NCI-H2029 treated with DMSO at 0.1 percent for 48 hours (cell line): Measurements from ENCODE around the gene EML4.

Experiments used
- DNase-seq: peaks from one replicate; lab custom pipeline; 2025; lab: John Stamatoyannopoulos, UW

Gene EML4

DNA sequence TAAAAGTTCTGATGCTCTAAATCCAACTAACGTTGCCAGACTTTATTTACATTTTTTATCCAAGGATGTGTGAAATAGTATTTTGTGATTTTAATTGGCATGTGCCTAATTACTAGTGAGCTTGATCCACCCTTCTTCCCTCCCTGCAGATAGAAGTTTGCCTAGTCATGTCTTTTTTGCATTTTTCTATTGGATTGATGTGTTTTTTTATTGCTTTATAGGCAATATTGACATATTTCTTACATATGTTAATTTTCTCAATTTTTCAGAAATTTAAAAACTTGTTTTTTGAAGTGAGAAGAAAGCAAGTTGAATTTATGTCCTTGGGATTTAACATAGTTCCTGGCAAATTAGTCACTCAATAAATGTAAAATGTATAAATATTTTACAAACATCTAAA, 56.4 kb downstream of the EML4 start:
- no peak for DNase-seq

DNA sequence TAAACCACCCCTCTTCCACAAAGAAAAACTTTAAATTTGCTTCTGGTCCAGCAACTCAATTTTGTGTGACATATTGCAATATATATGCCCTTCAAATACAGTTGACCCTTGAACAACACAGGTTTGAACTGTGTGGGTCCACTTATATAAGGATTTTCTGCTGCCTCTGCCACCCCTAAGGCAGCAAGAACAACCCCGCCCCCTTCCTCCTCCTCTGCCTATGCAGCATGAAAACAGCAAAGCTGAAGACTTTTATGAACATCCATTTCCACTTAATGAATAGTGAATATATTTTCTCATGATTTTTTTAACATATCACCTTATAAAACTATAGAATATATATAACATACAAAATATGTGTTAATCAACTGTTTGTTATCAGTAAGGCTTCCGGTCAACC, 58.3 kb downstream of the EML4 start:
- DNase-seq, result no peak

DNA sequence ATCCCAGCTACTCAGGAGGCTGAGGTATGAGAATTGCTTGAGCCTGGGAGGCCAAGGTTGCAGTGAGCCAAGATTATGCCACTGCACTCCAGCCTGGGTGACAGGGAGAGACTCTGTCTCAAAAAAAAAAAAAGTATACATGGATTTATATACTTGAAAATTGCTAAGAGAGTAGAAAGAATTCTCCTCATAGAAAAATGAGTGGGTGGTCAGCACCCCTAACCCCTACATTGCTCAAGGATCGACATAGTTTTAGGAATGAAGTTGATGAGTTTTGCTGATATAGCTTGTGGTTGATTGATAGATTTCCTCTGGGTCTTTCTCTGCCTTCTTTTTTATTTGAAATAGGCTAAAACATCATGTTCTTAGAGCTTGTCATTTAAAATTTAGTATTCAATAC, 58.9 kb downstream of the EML4 start:
- no peak for DNase-seq

- DNase-seq, result no peak
These were observed 60.8 kb downstream of the EML4 start for GRCh38 chr2:42229949-42230348.

- no peak for DNase-seq
These were observed 61.7 kb downstream of the EML4 start for GRCh38 chr2:42230891-42231290.

GRCh38 chr2:42232024-42232423, 62.9 kb downstream of the EML4 start:
- no peak for DNase-seq

DNA sequence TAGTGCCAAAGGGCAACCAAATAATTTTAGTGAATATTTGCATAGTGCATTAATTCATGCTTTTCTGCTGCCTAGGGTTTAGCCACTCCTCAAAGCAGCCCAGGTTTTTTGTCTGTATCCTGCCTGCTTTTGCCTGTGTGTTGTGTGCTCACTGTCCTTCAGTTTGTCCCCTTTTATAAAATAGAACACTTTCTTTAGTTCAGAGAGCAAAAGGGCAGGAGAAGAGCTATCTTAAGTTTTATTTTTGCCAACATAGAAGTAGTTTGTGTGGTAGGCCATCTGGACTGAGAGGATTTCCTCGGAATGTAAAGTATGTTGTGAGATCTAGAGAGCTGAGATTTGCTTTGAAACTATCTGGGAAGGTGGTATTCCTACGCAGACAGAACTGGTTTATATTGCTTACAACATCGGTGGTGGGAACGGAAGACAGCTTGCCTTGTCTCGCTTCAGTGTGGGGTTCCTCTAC, 64.9 kb downstream of the EML4 start:
- no peak for DNase-seq

DNA sequence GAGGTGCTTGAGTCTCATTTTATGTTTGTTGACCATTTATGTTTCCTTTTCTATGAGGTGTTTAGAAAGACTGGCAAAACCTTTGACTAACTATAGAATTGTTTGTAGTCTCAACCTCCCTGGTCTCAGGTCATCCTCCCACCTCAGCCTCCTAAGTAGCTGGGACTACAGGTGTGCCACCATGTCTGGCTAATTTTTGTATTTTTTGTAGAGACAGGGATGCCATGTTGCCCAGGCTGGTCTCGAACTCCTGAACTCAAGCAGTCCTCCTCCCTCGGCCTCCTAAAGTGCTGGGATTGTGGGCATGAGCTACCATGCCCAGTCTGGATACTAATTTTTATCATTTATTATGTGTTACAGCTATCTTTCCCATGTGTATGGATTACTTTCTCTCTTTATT, 67.8 kb downstream of the EML4 start:
- no peak for DNase-seq

DNA sequence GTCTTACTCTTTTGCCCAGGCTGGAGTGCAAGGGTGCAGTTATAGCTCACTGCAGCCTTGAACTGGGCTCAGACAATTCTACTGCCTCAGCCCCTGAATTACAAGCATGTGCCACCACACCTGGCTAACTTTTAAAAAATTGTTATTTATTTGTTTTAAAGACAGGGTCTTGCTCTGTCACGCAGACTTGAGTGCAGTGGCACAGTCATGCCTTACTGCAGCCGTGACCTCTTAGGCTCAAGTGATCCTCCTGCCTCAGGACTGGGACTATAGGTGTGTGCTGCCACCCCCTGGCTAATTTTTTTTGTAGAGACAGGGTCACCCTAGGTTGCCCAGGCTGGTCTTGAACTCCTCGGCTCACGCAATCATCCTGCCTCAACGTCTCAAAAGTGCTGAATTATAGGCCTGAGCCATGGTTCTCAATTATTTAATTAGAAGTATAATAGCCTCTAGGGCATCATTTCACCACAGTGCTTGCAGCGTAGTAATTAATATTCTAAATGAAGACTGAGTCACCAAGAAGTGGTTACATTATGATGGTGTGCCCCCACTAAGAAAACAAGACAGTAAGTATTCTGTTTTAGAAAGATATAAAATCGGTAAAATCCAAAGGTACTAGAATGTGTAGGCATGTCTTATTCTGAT, 69.6 kb downstream of the EML4 start:
- no peak for DNase-seq

GRCh38 chr2:42239289-42239661, 70.1 kb downstream of the EML4 start:
- no peak for DNase-seq

- DNase-seq, result no peak
These were observed 70.7 kb downstream of the EML4 start for GRCh38 chr2:42239811-42240210.

- DNase-seq, result no peak
These were observed 72.4 kb downstream of the EML4 start for GRCh38 chr2:42241517-42241916.

DNA sequence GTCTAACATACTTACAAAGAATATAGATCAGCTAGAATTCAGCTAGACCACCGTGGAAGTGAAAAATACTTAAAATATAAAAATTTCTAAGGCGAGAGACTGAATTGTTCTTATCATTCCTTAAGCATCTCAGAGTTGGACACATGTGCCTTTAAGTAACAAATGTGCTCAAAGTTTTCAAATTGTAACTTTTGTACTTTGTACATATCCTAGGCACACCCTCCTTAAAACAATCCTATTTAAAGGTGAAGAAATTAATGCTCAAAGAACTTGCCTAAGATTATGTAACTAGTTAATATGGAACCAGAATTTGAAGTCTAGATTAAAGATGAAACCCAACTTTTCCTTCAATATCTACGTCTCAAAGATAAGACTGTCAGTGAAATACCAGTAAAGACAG, 74.1 kb downstream of the EML4 start:
- DNase-seq, result no peak

DNA sequence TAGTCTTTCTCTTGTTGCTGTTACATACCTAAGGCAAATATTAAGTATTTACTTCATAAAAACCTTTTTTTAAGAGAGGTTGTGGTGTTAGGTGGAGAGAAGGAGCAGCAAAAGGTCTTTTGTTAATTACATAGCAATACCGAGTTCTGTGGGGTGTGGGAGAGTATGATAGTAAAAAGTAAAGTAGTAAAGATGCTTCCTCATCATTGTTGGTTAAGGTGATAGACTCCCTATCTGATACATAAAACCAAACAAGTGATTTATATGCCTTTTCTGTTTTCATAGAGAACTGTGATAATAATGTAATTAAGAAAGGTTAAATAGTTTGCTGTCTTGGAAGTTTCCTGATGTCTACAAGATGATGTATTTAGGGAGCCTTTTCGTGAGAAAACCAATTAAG, 75.4 kb downstream of the EML4 start:
- no peak for DNase-seq

DNA sequence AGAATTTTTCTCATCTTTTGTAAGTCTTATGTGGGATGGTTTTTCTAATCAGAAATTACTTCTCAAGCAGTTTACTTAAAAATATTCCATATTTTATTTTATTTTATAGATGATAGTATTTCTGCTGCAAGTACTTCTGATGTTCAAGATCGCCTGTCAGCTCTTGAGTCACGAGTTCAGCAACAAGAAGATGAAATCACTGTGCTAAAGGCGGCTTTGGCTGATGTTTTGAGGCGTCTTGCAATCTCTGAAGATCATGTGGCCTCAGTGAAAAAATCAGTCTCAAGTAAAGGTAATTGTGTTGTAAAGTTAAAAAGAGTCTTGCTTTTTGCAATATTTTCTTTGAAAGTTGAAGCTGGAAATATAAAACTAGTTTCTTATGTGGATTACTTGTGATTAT, 76.2 kb downstream of the EML4 start:
- DNase-seq, result no peak

GRCh38 chr2:42246562-42246961, 77.4 kb downstream of the EML4 start:
- no peak for DNase-seq

- no peak for DNase-seq
These were observed 79.7 kb downstream of the EML4 start for GRCh38 chr2:42248846-42249245.

GRCh38 chr2:42249284-42249683, 80.1 kb downstream of the EML4 start:
- DNase-seq, result no peak

GRCh38 chr2:42249887-42250286, 80.7 kb downstream of the EML4 start:
- DNase-seq, result peak; percentile 82

- DNase-seq, result no peak
These were observed 81.8 kb downstream of the EML4 start for GRCh38 chr2:42250925-42251324.

- no peak for DNase-seq
These were observed 83.3 kb downstream of the EML4 start for GRCh38 chr2:42252464-42252863.

GRCh38 chr2:42254186-42254895, 85.2 kb downstream of the EML4 start:
- no peak for DNase-seq

DNA sequence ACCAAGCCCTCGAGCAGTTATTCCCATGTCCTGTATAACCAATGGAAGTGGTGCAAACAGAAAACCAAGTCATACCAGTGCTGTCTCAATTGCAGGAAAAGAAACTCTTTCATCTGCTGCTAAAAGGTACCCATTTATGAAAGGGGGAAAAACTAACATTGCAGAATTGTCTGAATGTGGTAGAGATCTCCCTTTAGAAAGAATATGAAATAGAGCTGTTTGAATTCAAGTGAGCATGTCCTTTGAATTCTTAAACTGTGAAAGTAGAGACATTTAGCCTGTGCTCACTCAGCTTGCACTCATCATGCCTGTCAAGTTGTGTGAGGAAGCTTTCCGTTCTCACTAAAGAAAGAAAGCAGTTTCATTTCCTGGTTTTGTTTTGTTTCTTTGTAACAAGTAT, 87.4 kb downstream of the EML4 start:
- no peak for DNase-seq
